ENCODE results near the gene DES. TPM values are rescaled to one million over a fixed set of nuclear protein-coding genes. Genes with fewer than 3 reads are reported as not detected.
"Not testable (repeated sequence)": the region's sequence is repeated elsewhere in the genome, so short reads cannot be mapped to it uniquely, and the experiment has no call there.

The DES gene
- not detected in 2 replicates for total RNA-seq (2014; rRNA removed; shearing (Covaris generic))
- 0.03 and 0.47 TPM in 2 replicates for polyA plus RNA-seq (2015; cell fraction: cytosol; rRNA removed)
- 0.10 TPM in 1 of 2 replicates, not detected in the other for polyA plus RNA-seq (2015; cell fraction: nucleus; rRNA removed)

GRCh38 chr2:219418155-219419011 lies at the start of gene DES:
DES (plus strand) TSS chr2:219418377; CDS start chr2:219418463, 86 bp downstream.
- DNase-seq (ENCODE audit: low read depth): no peak

DNA sequence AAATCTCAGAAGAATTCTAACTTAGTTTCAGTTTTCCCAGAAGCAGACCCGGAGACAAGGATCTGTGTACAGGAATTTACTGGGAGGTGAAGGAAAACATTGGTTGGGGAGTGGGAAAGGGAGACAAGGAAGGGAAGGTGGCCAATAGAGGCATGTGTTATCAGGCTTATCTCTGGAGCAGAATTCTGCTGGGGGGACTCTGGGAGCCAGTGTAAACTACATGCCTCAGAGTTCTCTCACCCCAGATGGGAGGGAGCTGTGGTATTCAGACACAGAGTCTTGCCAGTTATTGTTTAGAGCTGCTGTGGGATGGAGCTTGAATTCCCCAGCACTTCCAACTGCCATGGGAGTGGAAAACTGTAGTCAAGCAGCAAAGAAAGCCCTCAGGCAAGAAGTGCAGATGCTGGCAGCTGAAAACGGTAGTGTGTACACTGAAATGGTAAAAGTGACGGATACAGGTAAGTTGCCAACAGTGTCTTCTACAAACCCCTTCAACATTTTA lies 49.4 kb upstream of the DES start:
- no peak for DNase-seq (ENCODE audit: low read depth)

- no peak for DNase-seq (ENCODE audit: low read depth)
Observed at GRCh38 chr2:219369447-219369861, 48.7 kb upstream of the DES start.

- no peak for DNase-seq (ENCODE audit: low read depth)
Observed at GRCh38 chr2:219378163-219378851, 39.9 kb upstream of the DES start.

- DNase-seq (ENCODE audit: low read depth): no peak
Observed at GRCh38 chr2:219380926-219381325, 37.3 kb upstream of the DES start.

DNA sequence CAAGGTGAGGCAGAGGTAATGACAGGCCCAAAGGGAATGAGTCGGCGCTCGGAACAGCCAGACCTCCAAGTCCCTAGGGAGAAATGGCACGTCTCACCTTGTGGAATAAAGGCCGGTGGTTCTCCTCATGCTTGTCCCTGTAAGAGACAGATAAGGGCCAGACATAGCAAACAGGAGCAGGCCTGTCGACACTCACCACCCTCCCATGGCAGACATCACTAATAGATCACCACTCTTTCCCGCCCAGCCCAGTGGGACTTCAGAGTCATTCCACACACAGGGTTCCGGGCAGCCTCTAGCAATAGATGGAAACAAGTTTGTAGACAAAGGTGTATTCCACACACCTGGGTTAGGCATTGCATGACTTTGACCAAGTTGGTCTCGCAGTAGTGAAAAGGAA lies 36.7 kb upstream of the DES start:
- DNase-seq (ENCODE audit: low read depth): no peak

- no peak for DNase-seq (ENCODE audit: low read depth)
Observed at GRCh38 chr2:219384083-219384713, 34.0 kb upstream of the DES start.

DNA sequence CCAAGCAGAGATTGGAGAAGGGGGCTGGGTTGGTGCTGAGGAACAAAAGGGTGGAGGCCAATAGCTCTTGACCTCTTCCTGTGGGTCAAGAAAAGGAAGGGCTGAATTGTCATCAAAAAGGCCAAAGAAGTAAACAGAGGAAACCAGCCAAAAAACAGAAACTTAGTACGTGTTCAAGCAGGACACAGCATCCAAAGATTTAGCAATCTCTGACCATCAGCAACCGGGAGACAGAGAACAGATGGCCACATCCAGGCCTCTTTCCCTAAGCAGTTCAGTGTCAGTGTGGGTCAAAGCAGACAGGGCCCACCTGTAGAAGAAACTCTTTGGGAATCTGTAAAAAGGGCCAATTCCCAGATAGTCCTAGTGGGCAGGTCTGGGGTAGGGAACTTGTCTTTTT lies 33.3 kb upstream of the DES start:
- DNase-seq (ENCODE audit: low read depth): no peak

DNA sequence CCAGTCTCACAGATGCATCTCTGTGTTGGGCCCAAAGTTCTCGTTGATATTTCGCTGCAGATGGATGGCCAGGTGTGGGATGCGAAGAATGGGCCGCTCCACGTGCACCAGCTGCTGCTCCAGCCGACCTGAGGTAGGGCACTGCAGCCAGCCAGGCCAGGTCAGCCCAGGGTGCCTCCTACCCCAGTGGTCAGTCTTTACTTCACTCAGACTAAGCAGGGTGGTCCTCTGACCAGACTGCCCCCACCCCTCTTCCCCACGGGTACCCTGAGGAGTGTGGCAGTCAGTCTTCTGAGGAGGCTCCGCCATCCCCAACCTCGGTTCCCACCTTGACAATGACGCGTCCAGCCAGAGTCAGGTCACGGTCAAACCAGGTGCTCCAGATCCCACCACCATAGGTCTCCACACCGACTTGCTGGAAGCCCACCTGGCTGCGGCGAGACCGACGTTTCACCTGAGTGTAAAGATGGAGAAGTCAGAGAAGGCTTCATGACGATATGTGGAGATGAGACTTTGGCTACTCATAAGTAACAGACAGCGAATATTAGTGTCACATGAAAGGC lies 32.1 kb upstream of the DES start:
- no peak for DNase-seq (ENCODE audit: low read depth)

DNA sequence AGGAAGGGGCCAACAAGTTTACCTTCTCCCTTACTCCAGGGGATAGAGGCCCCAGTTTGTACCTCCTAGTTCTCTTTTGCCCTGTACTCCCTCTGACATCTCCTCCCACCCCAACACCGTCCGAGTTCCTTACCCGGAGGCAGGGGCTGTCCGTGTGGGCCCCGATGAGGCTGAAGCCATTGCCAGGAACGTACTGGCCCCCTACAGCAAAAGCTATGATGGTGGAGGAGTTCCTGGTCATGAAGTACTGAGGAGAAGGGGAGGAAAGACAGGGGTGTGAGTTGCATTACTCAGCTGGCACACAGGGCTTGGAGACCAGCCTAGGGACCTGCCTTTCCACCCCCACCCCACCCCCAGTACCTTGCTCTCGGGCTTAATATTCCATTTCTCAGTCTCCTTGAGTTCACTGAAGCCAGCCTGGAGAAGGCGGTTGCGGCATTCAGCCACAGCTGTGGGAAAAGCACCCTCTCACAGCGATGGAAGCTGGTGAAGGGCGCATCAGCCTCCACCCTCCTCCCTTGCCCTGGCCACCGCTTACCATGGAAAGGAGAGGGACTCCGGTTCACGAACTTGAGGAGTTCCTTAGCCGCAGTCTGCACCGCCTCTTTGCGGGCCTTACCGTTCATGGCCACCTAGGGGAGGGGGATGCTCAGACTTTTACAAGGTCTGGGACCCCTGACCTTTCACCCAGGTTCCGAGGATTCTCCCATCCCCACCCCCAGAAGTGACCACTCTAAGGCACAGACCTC lies 31.5 kb upstream of the DES start:
- DNase-seq (ENCODE audit: low read depth): no peak

DNA sequence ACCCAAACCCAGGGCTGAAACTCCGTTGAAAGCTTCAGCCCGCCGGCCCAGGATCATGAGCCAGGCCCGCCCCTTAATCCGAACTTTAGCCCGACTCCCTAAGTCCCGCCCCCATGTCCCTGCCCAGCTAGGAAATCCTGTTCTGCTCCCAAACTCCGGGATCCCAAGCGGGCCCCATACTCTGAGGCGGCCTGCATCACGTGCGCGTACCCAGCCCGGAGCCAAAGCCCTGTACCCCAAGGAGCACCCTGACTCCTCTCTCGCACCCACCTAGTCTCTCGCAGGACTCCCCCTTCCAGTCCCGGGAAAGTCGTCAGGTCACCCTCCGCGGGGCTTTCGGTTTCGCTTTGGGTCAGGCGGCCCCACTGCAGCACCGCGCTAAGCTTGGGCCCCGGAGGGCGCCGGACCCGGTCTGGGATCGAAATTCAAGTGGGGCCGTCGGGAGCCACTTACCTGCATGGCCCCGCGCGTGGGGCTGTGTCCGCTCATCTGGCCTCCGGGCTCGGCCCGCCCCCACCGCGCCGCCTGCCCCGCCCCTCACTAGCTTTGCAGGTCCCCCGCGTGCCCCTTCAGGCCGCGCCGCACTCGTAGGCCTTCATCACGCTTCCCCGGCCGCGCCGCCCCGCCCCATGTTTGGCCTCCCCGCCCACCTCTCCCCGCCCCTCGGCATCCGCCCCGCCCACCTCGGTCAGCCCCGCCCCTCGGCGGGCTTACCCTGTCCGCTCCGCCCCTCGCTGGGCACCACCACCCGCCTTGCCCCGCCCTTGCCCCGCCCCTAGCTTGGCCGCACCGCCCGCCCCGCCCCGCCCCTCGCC lies 30.7 kb upstream of the DES start, which contains the start of gene DNPEP:
Gene DNPEP, minus strand, starts transcription at position 607 of the 815 bp plus-strand sequence. Its CDS starts 118 bp downstream, at position 489.
- DNase-seq (ENCODE audit: low read depth): peak; percentile 68

DNA sequence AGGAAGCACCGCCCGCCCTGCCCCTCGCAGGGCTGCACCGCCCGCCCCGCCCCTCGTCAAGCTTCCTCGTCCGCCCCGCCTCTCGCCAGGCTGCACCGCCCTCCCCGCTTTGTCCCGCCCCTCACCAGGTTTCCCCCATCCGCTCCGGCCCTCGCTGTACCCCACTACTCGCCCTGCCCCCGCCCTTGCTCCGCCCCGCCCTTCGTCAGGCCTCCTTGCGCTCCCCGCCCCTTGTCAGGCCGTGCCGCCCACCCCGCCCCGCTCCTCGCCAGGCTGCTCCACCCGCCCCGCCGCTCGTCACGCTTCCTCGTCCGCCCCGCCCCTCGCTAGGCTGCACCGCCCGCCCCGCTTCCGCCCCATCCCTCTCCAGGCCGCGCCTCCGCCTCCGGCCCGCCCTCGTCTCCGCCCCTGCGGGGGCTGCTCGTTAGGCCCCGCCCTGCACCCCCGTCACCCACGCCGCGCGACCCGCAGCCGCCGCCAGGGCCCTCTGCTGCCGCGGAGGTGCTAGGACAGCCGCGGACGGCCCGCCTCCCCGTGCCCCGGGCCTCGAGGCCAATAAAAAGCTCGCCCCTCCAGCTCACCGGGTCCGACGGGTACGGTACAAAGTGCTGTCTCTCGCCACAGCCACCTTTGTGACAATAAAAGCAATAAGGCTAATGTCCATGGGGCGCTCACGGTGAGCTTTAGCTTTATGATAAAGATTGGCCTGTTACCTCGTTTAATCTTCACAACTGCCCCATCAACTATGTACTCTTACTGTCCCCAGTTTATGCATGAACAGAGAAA lies 29.9 kb upstream of the DES start:
- DNase-seq (ENCODE audit: low read depth): peak; percentile 82

DNA sequence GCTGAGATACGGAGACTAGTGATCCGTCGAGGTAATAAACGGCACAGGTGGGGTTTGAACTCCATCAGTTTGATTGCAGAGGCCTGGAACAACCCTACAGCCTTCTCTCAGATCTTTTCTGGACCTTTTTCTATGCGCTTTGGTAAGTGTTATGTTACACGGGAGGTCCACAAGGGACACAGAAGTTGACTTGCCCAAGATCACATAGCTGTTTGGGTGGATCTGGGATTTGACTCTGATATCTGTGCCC lies 29.3 kb upstream of the DES start:
- DNase-seq (ENCODE audit: low read depth): no peak

GRCh38 chr2:219392754-219393153 lies 25.4 kb upstream of the DES start:
- no peak for DNase-seq (ENCODE audit: low read depth)

GRCh38 chr2:219395056-219395455 lies 23.1 kb upstream of the DES start:
- DNase-seq (ENCODE audit: low read depth): not testable (repeated sequence)

- no peak for DNase-seq (ENCODE audit: low read depth)
Observed at GRCh38 chr2:219395609-219396008, 22.6 kb upstream of the DES start.

GRCh38 chr2:219396863-219397457 lies 21.2 kb upstream of the DES start:
- no peak for DNase-seq (ENCODE audit: low read depth)

GRCh38 chr2:219398721-219399363 lies 19.3 kb upstream of the DES start:
- no peak for DNase-seq (ENCODE audit: low read depth)
